ENCODE data around the gene SYPL2. TPM values are rescaled to one million over a fixed set of nuclear protein-coding genes. Genes with fewer than 3 reads are reported as not detected.
A peak's percentile ranks its signal among the peaks of the same experiment; 100 is the strongest.

Gene SYPL2
- total and polyA plus RNA-seq, 8 donors = 0.45 to 1.0 (median 0.58) TPM; not detected in 3

GRCh38 chr1:109457819-109458218, 8.5 kb upstream of the SYPL2 start:
- H3K9me3 ChIP-seq = peaks cover 0 to 16% (median 13%) of the 10 kb centered on the region in 4 donors
- no peaks in the 10 kb centered on the region for H3K36me3 ChIP-seq
- H3K4me3 ChIP-seq = no peak overlapping the region
- no peak for DNase-seq
- no peak overlapping the region for H3K27ac ChIP-seq
- WGBS, 5 donors = 57 to 83% (median 66%) methylated on average over 4 of the region's 4 CpGs
- no peak for TF ChIP-seq POLR2A (IDR thresholded peaks at IDR 0.05)
- TF ChIP-seq EP300 (IDR thresholded peaks at IDR 0.05) = no peak
- no peak for TF ChIP-seq CTCF (IDR thresholded peaks at IDR 0.05)
- no peak for TF ChIP-seq POLR2AphosphoS5 (IDR thresholded peaks at IDR 0.05)
- H3K4me1 ChIP-seq = no peaks in the 10 kb centered on the region
- H3K27me3 ChIP-seq = peaks cover 0 to 19% (median 0%) of the 10 kb centered on the region in 3 donors
- intact Hi-C loops (cut with DNase I; ENCODE audit: low total_unique reads) = no loop called here

DNA sequence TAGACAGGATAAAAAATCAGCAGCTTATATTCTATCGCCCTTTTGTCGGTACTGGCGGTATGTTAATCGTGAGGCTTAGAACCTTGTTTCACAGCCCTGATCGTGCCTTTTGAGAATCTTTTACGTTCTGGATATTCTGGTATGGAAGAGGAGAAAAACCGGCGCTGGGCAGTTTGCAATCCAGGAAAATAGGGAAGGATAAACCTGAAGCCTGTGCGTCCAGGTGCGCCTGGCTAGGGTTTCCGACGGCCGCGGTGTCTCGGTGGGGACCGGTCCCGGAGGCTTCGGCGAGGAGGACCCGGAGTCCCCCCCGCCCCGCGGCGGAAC, 258 bp upstream of the SYPL2 start:
- WGBS, 5 donors = 3 to 7% (median 4%) methylated on average over 24 of the region's 24 CpGs
- DNase-seq = no peak

GRCh38 chr1:109467301-109467777, 993 bp downstream of the SYPL2 start:
- 14 to 20% (median 15%) methylated on average over 22 to 23 of the region's 23 CpGs for WGBS, 5 donors
- peaks cover 5 to 28% (median 23%) of the 10 kb centered on the region in 4 donors for H3K4me1 ChIP-seq
- H3K9me3 ChIP-seq = no peaks in the 10 kb centered on the region
- no peak for DNase-seq
- peak overlapping the region; percentile 58 to 82 (median 72) for H3K4me3 ChIP-seq
- peak overlapping the region in 3 of 5 donors; percentile 63 to 85 (median 74) for H3K27ac ChIP-seq
- H3K27me3 ChIP-seq = peaks cover 0 to 42% (median 30%) of the 10 kb centered on the region in 3 donors
- no peaks in the 10 kb centered on the region for H3K36me3 ChIP-seq
- no peak for TF ChIP-seq POLR2AphosphoS5 (IDR thresholded peaks at IDR 0.05)
- no peak for TF ChIP-seq CTCF (IDR thresholded peaks at IDR 0.05)
- no peak for TF ChIP-seq POLR2A (IDR thresholded peaks at IDR 0.05)
- TF ChIP-seq EP300 (IDR thresholded peaks at IDR 0.05) = no peak
- intact Hi-C loops (cut with DNase I; ENCODE audit: low total_unique reads) = no loop called here

More for the DNA sequence above, 258 bp upstream of the SYPL2 start:
- Histone ChIP-seq H3K27ac (peak overlapping the region; percentile 48 to 85 (median 63)), H3K9me3 (no peaks in the 10 kb centered on the region), H3K4me3 (peak overlapping the region; percentile 58 to 82 (median 72)), H3K36me3 (no peaks in the 10 kb centered on the region), H3K4me1 (peaks cover 5 to 28% (median 23%) of the 10 kb centered on the region in 4 donors), H3K27me3 (peaks cover 0 to 48% (median 30%) of the 10 kb centered on the region in 3 donors)
- no peak for TF ChIP-seq CTCF (IDR thresholded peaks at IDR 0.05)
- intact Hi-C loops (cut with DNase I; ENCODE audit: low total_unique reads) = no loop called here

GRCh38 chr1:109468061-109468460, 1.7 kb downstream of the SYPL2 start:
- Histone ChIP-seq H3K36me3 (no peaks in the 10 kb centered on the region), H3K27ac (no peak overlapping the region), H3K9me3 (no peaks in the 10 kb centered on the region), H3K27me3 (peaks cover 0 to 42% (median 30%) of the 10 kb centered on the region in 3 donors), H3K4me1 (peaks cover 5 to 28% (median 23%) of the 10 kb centered on the region in 4 donors), H3K4me3 (no peak overlapping the region)
- 80 to 96% (median 86%) methylated on average over 1 of the region's 1 CpG for WGBS, 5 donors
- DNase-seq = no peak
- intact Hi-C loops (cut with DNase I; ENCODE audit: low total_unique reads) = no loop called here
- TF ChIP-seq POLR2A (IDR thresholded peaks at IDR 0.05) (no peak), CTCF (IDR thresholded peaks at IDR 0.05) (no peak), EP300 (IDR thresholded peaks at IDR 0.05) (no peak), POLR2AphosphoS5 (IDR thresholded peaks at IDR 0.05) (no peak)

All from stomach (tissue), 9 donors.